Astrocyte (in vitro differentiated cells and primary cell): ENCODE results near the gene ZNRF2. TPM values are rescaled to one million over a fixed set of nuclear protein-coding genes. Genes with fewer than 3 reads are reported as not detected.
"Not testable (repeated sequence)": the region's sequence is repeated elsewhere in the genome, so short reads cannot be mapped to it uniquely, and the experiment has no call there.

Experiments
- DNase-seq: peaks from one replicate; pipeline ENCODE4 v3.0.0-alpha.2; 2010; ENCODE audit warnings: low read depth
- FAIRE-seq: peaks from 2 replicates; lab custom pipeline; 2011; peaks lifted over from hg19 to GRCh38; lab: Jason Lieb, UNC
- H2AFZ ChIP-seq: 2 replicates; pipeline ENCODE4 v1.6.0; 2012; ENCODE audit warnings: low read depth, low read length, inconsistent platforms
- H3K27ac ChIP-seq: 2 replicates; pipeline ENCODE4 v1.5.1; 2011; ENCODE audit warnings: low read depth, low read length, inconsistent platforms
- H3K27me3 ChIP-seq: 2 replicates; pipeline ENCODE4 v1.6.0; 2011; ENCODE audit warnings: low read length, inconsistent platforms; ENCODE audit not compliant: insufficient read depth
- H3K36me3 ChIP-seq: 2 replicates; pipeline ENCODE4 v1.5.1; 2011; ENCODE audit warnings: low read length, inconsistent platforms; ENCODE audit not compliant: insufficient read depth
- H3K4me1 ChIP-seq: 2 replicates; pipeline ENCODE4 v1.5.1; 2011; ENCODE audit warnings: low read length, inconsistent platforms; ENCODE audit not compliant: insufficient read depth
- H3K4me2 ChIP-seq: 2 replicates; pipeline ENCODE4 v1.6.0; 2012; ENCODE audit warnings: low read length, inconsistent platforms
- H3K4me3 ChIP-seq: 2 replicates; pipeline ENCODE4 v1.5.1; 2011; ENCODE audit warnings: low read depth, mild to moderate bottlenecking, low read length, inconsistent platforms; ENCODE audit not compliant: insufficient read depth
- H3K79me2 ChIP-seq: 2 replicates; pipeline ENCODE4 v1.6.0; 2012; ENCODE audit warnings: mild to moderate bottlenecking, low read length, inconsistent platforms; ENCODE audit not compliant: insufficient read depth
- H3K9ac ChIP-seq: 2 replicates; pipeline ENCODE4 v1.6.0; 2012; ENCODE audit warnings: mild to moderate bottlenecking, low read length, inconsistent platforms
- H3K9me3 ChIP-seq: 2 replicates; pipeline ENCODE4 v1.5.1; 2012; ENCODE audit warnings: low read depth, mild to moderate bottlenecking, low read length, inconsistent platforms; ENCODE audit not compliant: insufficient read depth
- H4K20me1 ChIP-seq: 2 replicates; pipeline ENCODE4 v1.6.0; 2012; ENCODE audit warnings: low read length, inconsistent platforms; ENCODE audit not compliant: insufficient read depth
- H3K27ac Mint-ChIP-seq: one replicate; pipeline ENCODE4 v1.8.0; 2021; ENCODE audit warnings: mild to moderate bottlenecking, mixed read lengths; ENCODE audit not compliant: unreplicated experiment
- H3K27me3 Mint-ChIP-seq: one replicate; pipeline ENCODE4 v1.8.0; 2021; ENCODE audit warnings: low read depth, mixed read lengths; ENCODE audit not compliant: unreplicated experiment
- H3K36me3 Mint-ChIP-seq: one replicate; pipeline ENCODE4 v1.8.0; 2021; ENCODE audit warnings: low read depth, mixed read lengths; ENCODE audit not compliant: unreplicated experiment
- H3K4me1 Mint-ChIP-seq: one replicate; pipeline ENCODE4 v1.8.0; 2021; ENCODE audit warnings: low read depth, mixed read lengths; ENCODE audit not compliant: unreplicated experiment
- H3K4me3 Mint-ChIP-seq: one replicate; pipeline ENCODE4 v1.8.0; 2021; ENCODE audit warnings: mild to moderate bottlenecking, moderate library complexity, mixed read lengths; ENCODE audit not compliant: unreplicated experiment
- H3K9me3 Mint-ChIP-seq: one replicate; pipeline ENCODE4 v1.8.0; 2021; ENCODE audit warnings: mild to moderate bottlenecking, mixed read lengths; ENCODE audit not compliant: unreplicated experiment
- EZH2 ChIP-seq: IDR thresholded peaks from 2 replicates; pipeline ENCODE4 v1.6.1; 2012; ENCODE audit warnings: mild to moderate bottlenecking, low read length, inconsistent platforms; ENCODE audit not compliant: insufficient read depth
- total RNA-seq: library from RNA; stranded (reverse); gene quantifications from 2 replicates; pipeline ENCODE4 v1.2.1, GENCODE V29; 2021
- TF ChIP-seq, protein P1 (sequence below): IDR thresholded peaks from 2 replicates; pipeline ENCODE4 v1.5.1; 2011; ENCODE audit warnings: low read depth, mild to moderate bottlenecking, inconsistent platforms, low read length, moderate library complexity; ENCODE audit not compliant: insufficient read depth

Gene ZNRF2
- total RNA-seq, 1 donor from 2014 or later = 9.9 TPM

GRCh38 chr7:30296304-30296703 lies 11.9 kb downstream of the ZNRF2 start:
- H3K4me3 Mint-ChIP-seq, H2AFZ ChIP-seq, H3K4me3 ChIP-seq, H3K27ac Mint-ChIP-seq, H3K4me1 Mint-ChIP-seq, H3K27me3 ChIP-seq, H3K4me2 ChIP-seq, H3K4me1 ChIP-seq, H3K9me3 Mint-ChIP-seq, DNase-seq, H3K36me3 ChIP-seq, H3K9ac ChIP-seq, H3K36me3 Mint-ChIP-seq, FAIRE-seq, H3K79me2 ChIP-seq, H3K27me3 Mint-ChIP-seq, H3K9me3 ChIP-seq, H4K20me1 ChIP-seq, H3K27ac ChIP-seq: not testable (repeated sequence)

DNA sequence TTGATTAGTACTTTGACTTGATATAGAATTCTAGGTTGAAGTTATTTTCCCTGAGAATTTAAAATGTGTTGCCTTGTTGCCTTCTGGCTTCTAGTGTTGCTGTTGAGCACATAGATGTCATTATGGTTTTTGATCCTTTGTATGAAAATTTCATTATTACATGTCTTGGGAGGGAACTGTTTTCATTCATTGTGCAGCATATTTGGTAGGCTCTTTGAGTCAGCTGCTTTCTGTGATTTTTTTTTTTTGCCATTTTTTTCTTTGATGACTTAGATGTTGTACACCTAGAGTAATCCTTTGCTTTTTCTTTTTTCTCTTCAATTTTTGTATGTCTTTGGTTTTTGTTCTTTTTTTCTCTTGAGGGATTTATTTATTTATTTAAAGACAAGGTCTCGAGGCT lies 13.1 kb downstream of the ZNRF2 start:
- not testable (repeated sequence) for H3K27me3 Mint-ChIP-seq, H3K27ac Mint-ChIP-seq

DNA sequence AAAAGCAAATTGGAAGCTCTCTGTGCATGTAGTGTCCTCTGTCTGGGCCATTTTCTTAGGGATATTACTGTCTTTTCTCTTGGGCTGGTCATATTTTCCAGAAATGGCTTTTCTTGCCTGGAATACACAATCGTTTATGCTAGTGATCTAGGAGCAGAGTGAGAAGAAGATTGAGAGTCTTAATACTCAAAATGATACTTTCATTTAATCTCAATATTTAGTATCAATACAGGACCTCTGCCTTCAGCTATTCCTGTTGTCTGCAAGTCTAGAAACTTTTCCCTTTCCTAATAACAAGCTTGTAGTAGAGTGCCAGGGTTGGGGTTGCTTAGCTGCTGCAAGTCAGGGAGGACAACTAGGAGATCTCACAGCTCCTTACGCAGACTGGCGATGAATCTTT lies 14.0 kb downstream of the ZNRF2 start:
- not testable (repeated sequence) for H3K36me3 Mint-ChIP-seq, H3K27me3 ChIP-seq, H3K36me3 ChIP-seq, H3K27ac Mint-ChIP-seq, DNase-seq, H2AFZ ChIP-seq, H3K4me3 ChIP-seq, H3K4me1 Mint-ChIP-seq, H3K4me1 ChIP-seq, H3K4me3 Mint-ChIP-seq, H3K27ac ChIP-seq, H4K20me1 ChIP-seq, H3K79me2 ChIP-seq, H3K9me3 Mint-ChIP-seq, H3K9me3 ChIP-seq, FAIRE-seq, H3K27me3 Mint-ChIP-seq, H3K9ac ChIP-seq, H3K4me2 ChIP-seq

More for the DNA sequence above, 13.1 kb downstream of the ZNRF2 start:
- H4K20me1 ChIP-seq, H3K79me2 ChIP-seq, H3K4me2 ChIP-seq, H3K36me3 Mint-ChIP-seq, FAIRE-seq, H3K4me3 ChIP-seq, H3K9me3 Mint-ChIP-seq, H3K4me1 Mint-ChIP-seq, H3K9ac ChIP-seq, H3K27ac ChIP-seq, H3K36me3 ChIP-seq, H3K4me1 ChIP-seq, H3K9me3 ChIP-seq, H3K4me3 Mint-ChIP-seq, H3K27me3 ChIP-seq, H2AFZ ChIP-seq, DNase-seq: not testable (repeated sequence)

GRCh38 chr7:30301751-30302150 lies 17.4 kb downstream of the ZNRF2 start:
- no peaks in the 10 kb centered on the region for H3K27me3 Mint-ChIP-seq
- no peaks in the 10 kb centered on the region for H3K9me3 ChIP-seq
- FAIRE-seq (no peak), DNase-seq (no peak)
- H3K27ac ChIP-seq = no peak overlapping the region
- no peaks in the 10 kb centered on the region for H3K27me3 ChIP-seq
- H3K4me1 Mint-ChIP-seq = no peaks in the 10 kb centered on the region
- TF ChIP-seq, protein P1, sequence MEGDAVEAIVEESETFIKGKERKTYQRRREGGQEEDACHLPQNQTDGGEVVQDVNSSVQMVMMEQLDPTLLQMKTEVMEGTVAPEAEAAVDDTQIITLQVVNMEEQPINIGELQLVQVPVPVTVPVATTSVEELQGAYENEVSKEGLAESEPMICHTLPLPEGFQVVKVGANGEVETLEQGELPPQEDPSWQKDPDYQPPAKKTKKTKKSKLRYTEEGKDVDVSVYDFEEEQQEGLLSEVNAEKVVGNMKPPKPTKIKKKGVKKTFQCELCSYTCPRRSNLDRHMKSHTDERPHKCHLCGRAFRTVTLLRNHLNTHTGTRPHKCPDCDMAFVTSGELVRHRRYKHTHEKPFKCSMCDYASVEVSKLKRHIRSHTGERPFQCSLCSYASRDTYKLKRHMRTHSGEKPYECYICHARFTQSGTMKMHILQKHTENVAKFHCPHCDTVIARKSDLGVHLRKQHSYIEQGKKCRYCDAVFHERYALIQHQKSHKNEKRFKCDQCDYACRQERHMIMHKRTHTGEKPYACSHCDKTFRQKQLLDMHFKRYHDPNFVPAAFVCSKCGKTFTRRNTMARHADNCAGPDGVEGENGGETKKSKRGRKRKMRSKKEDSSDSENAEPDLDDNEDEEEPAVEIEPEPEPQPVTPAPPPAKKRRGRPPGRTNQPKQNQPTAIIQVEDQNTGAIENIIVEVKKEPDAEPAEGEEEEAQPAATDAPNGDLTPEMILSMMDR = no peak
- TF ChIP-seq EZH2 = no peak
- no peaks in the 10 kb centered on the region for H3K4me1 ChIP-seq
- no peak overlapping the region for H2AFZ ChIP-seq
- H3K27ac Mint-ChIP-seq = no peak overlapping the region
- H3K36me3 ChIP-seq = no peaks in the 10 kb centered on the region
- H3K4me2 ChIP-seq = no peak overlapping the region
- no peak overlapping the region for H3K9ac ChIP-seq
- H3K36me3 Mint-ChIP-seq = no peaks in the 10 kb centered on the region
- H3K9me3 Mint-ChIP-seq = no peaks in the 10 kb centered on the region
- H3K4me3 ChIP-seq = no peak overlapping the region
- no peak overlapping the region for H3K4me3 Mint-ChIP-seq
- no peaks in the 10 kb centered on the region for H4K20me1 ChIP-seq
- no peaks in the 10 kb centered on the region for H3K79me2 ChIP-seq
